Activated naive CD8-positive, alpha-beta T cell (primary cell): ENCODE measurements around the gene KIF19.

Source experiments
- H3K27ac Mint-ChIP-seq: one replicate; pipeline ENCODE4 v1.8.0; 2021; ENCODE audit warnings: mixed read lengths
- H3K27me3 Mint-ChIP-seq: one replicate; pipeline ENCODE4 v1.8.0; 2021; ENCODE audit warnings: mixed read lengths
- H3K36me3 Mint-ChIP-seq: one replicate; pipeline ENCODE4 v1.8.0; 2021; ENCODE audit warnings: mixed read lengths
- H3K4me1 Mint-ChIP-seq: one replicate; pipeline ENCODE4 v1.8.0; 2021; ENCODE audit warnings: low read depth, mixed read lengths
- H3K4me3 Mint-ChIP-seq: one replicate; pipeline ENCODE4 v1.8.0; 2021; ENCODE audit warnings: mild to moderate bottlenecking, mixed read lengths
- H3K9me3 Mint-ChIP-seq: one replicate; pipeline ENCODE4 v1.8.0; 2021; ENCODE audit warnings: low read depth, mixed read lengths

KIF19 gene

DNA sequence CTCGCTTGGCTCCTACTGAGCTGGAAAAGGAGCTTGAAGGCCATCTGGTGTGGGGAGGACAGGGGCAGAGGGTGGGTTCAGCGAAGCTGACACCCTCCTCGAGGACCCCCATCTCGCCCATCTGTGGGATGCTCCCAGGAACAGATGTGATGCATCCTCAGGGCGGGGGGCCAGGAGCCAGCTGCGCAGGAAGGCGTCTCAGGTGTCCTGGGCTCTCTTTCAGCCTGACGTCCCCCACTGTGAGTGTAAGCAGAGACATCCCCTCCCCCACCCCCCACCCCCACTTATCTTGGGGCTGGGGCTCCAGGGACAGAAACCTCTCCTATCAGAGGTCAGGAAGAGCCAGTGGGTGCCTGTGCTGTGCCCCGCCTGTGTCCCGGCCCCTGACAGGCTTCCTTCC lies 16.2 kb downstream of the KIF19 start:
- Mint-ChIP-seq H3K4me3 (no peak overlapping the region), H3K27ac (no peak overlapping the region), H3K9me3 (no peaks in the 10 kb centered on the region), H3K27me3 (no peaks in the 10 kb centered on the region), H3K4me1 (no peaks in the 10 kb centered on the region), H3K36me3 (no peaks in the 10 kb centered on the region)

- H3K27me3 Mint-ChIP-seq, result peaks cover 2% of the 10 kb centered on the region
- H3K4me1 Mint-ChIP-seq, result no peaks in the 10 kb centered on the region
- no peaks in the 10 kb centered on the region for H3K9me3 Mint-ChIP-seq
- no peak overlapping the region for H3K4me3 Mint-ChIP-seq
- no peak overlapping the region for H3K27ac Mint-ChIP-seq
- no peaks in the 10 kb centered on the region for H3K36me3 Mint-ChIP-seq
Observed at GRCh38 chr17:74343121-74343520, 17.1 kb downstream of the KIF19 start.

DNA sequence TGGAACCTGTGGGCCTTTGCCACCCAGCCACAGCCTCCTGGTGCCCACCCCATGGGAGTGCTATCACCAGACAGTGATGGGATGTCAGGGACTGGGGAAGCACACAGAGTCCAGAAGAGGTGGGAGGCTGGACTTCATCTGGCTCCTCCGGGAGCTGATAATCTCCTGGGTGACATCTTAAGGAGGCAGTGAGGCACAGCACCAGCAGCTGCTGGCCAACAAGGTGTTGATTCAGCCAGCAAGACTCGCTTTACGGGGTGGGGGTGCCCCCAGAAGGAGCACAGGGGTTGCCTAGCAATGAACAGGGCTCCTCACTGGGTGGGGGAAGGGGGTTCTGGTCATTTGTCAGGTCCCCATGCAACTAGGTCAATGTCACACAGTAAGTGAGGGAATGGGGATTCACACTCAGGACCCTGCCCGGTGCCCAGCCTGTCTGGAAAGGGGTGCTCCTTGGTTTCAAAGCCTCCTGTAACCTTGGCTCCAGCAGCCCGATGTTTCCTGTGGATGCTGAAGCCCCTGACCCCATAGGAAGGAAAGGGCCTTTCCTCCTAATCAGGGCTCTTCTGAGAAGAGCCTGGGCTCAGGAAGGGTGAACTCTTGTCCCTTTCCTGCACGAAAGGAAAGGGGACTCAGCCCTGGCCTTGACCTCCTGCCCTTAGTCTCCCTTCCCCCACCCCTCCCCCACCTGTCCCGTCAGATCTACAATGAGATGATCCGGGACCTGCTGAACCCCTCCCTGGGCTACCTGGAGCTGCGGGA lies 17.7 kb downstream of the KIF19 start:
- no peaks in the 10 kb centered on the region for H3K9me3 Mint-ChIP-seq
- H3K27ac Mint-ChIP-seq, result no peak overlapping the region
- H3K4me3 Mint-ChIP-seq, result no peak overlapping the region
- peaks cover 2% of the 10 kb centered on the region for H3K27me3 Mint-ChIP-seq
- H3K4me1 Mint-ChIP-seq, result no peaks in the 10 kb centered on the region
- no peaks in the 10 kb centered on the region for H3K36me3 Mint-ChIP-seq

DNA sequence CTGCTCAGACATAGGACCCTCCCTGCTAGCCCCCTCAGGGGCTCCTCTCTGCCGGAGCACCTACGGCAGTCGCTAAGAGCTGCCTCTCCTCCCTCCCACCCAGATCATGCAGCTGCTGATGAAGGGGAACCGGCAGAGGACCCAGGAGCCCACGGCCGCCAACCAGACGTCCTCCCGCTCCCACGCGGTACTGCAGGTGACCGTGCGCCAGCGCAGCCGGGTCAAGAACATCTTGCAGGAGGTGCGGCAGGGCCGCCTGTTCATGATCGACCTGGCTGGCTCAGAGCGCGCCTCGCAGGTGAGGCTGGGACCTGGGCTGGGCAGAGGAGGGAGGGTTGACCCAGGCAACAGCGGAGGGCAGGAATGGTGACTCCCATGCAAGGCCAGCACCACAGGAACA lies 18.6 kb downstream of the KIF19 start:
- Mint-ChIP-seq H3K27ac (no peak overlapping the region), H3K27me3 (peaks cover 2% of the 10 kb centered on the region), H3K9me3 (no peaks in the 10 kb centered on the region), H3K36me3 (no peaks in the 10 kb centered on the region), H3K4me3 (no peak overlapping the region), H3K4me1 (no peaks in the 10 kb centered on the region)

DNA sequence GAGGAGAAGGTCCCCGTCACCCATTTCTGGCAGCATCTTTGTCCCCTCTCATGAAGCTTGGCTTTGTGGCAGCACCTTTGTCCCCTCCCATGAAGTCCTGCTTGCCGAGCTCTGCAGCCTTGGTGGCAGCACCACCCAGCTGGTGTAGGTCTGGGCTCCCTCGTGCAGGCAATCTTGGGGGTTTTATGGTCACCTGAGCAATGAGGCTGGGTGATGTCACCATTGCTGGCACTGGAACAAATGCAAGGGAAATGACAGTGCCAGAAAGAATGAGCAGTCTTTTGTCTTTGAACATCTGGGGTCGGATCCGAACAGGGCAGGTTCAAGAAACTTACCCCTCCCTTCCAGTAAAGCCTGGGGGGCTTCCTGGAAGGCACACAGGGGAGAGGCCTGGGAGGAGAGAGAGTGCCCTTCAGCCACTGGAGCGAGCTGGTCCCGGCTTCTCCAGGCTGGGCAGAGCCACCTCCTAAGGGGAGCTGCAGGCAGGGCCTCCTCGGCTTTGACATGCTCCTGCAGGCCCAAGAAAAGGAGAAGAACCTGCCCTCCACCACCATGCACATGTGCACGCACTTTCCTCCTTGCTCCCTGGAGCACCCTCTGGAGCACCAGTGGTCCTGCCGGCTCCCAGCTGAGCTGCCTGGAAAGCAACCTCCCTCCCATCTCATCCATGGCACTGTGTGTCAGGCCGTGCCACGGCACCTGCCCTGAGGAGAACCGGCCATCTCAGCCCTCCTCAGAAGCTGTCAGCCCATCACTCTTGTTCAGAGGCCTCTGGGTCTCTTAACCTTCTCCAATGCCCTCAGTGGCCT lies 19.6 kb downstream of the KIF19 start:
- no peaks in the 10 kb centered on the region for H3K36me3 Mint-ChIP-seq
- H3K9me3 Mint-ChIP-seq, result no peaks in the 10 kb centered on the region
- H3K4me3 Mint-ChIP-seq, result no peak overlapping the region
- no peak overlapping the region for H3K27ac Mint-ChIP-seq
- peaks cover 4% of the 10 kb centered on the region for H3K27me3 Mint-ChIP-seq
- H3K4me1 Mint-ChIP-seq, result no peaks in the 10 kb centered on the region

GRCh38 chr17:74347646-74348045 lies 21.6 kb downstream of the KIF19 start:
- Mint-ChIP-seq H3K4me1 (no peaks in the 10 kb centered on the region), H3K27me3 (peaks cover 4% of the 10 kb centered on the region), H3K9me3 (no peaks in the 10 kb centered on the region), H3K27ac (no peak overlapping the region), H3K4me3 (no peak overlapping the region), H3K36me3 (no peaks in the 10 kb centered on the region)

- H3K27me3 Mint-ChIP-seq, result peaks cover 11% of the 10 kb centered on the region
- H3K9me3 Mint-ChIP-seq, result no peaks in the 10 kb centered on the region
- H3K27ac Mint-ChIP-seq, result no peak overlapping the region
- no peaks in the 10 kb centered on the region for H3K36me3 Mint-ChIP-seq
- H3K4me1 Mint-ChIP-seq, result peaks cover 6% of the 10 kb centered on the region
- H3K4me3 Mint-ChIP-seq, result no peak overlapping the region
Observed at GRCh38 chr17:74349120-74349519, 23.1 kb downstream of the KIF19 start.

- Mint-ChIP-seq H3K27ac (no peak overlapping the region), H3K36me3 (no peaks in the 10 kb centered on the region), H3K27me3 (peaks cover 14% of the 10 kb centered on the region)
Observed at GRCh38 chr17:74350486-74350885, 24.5 kb downstream of the KIF19 start.

GRCh38 chr17:74351552-74352210 lies 25.7 kb downstream of the KIF19 start:
- Mint-ChIP-seq H3K4me3 (no peak overlapping the region), H3K36me3 (no peaks in the 10 kb centered on the region), H3K9me3 (no peaks in the 10 kb centered on the region), H3K27me3 (peaks cover 18% of the 10 kb centered on the region), H3K4me1 (peaks cover 6% of the 10 kb centered on the region), H3K27ac (no peak overlapping the region)

More at GRCh38 chr17:74350486-74350885, 24.5 kb downstream of the KIF19 start:
- H3K4me1 Mint-ChIP-seq, result peaks cover 6% of the 10 kb centered on the region
- H3K9me3 Mint-ChIP-seq, result no peaks in the 10 kb centered on the region
- no peak overlapping the region for H3K4me3 Mint-ChIP-seq

- Mint-ChIP-seq H3K36me3 (no peaks in the 10 kb centered on the region), H3K27me3 (peaks cover 21% of the 10 kb centered on the region), H3K4me3 (no peak overlapping the region)
Observed at GRCh38 chr17:74353446-74354060, 27.5 kb downstream of the KIF19 start.

GRCh38 chr17:74354123-74354522 lies 28.1 kb downstream of the KIF19 start:
- H3K9me3 Mint-ChIP-seq, result no peaks in the 10 kb centered on the region
- no peak overlapping the region for H3K4me3 Mint-ChIP-seq
- peaks cover 11% of the 10 kb centered on the region for H3K4me1 Mint-ChIP-seq
- H3K27ac Mint-ChIP-seq, result no peak overlapping the region
- peaks cover 25% of the 10 kb centered on the region for H3K27me3 Mint-ChIP-seq
- no peaks in the 10 kb centered on the region for H3K36me3 Mint-ChIP-seq

More at GRCh38 chr17:74353446-74354060, 27.5 kb downstream of the KIF19 start:
- Mint-ChIP-seq H3K9me3 (no peaks in the 10 kb centered on the region), H3K4me1 (peaks cover 10% of the 10 kb centered on the region), H3K27ac (no peak overlapping the region)

DNA sequence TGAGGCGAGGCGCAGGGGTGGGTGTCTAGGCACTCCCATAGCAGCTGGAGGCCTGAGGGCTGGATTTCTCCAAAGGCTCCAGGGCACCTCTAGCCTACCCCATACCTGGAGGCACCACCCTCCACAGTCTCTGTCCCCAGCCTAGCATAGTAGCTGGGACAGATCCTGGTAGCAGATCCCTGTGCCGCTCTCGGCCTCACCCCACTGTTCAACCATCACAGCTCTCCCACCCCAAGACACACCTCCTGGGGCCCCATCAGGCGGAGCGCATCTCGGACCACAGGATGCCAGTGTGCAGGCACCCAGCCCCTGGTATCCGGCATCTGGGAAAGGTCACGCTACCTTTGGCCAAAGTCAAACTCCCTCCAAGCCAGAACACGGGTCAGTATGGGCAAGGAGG lies 28.5 kb downstream of the KIF19 start:
- no peak overlapping the region for H3K4me3 Mint-ChIP-seq
- H3K4me1 Mint-ChIP-seq, result peaks cover 11% of the 10 kb centered on the region
- peaks cover 26% of the 10 kb centered on the region for H3K27me3 Mint-ChIP-seq
- no peaks in the 10 kb centered on the region for H3K9me3 Mint-ChIP-seq
- H3K27ac Mint-ChIP-seq, result no peak overlapping the region
- no peaks in the 10 kb centered on the region for H3K36me3 Mint-ChIP-seq

DNA sequence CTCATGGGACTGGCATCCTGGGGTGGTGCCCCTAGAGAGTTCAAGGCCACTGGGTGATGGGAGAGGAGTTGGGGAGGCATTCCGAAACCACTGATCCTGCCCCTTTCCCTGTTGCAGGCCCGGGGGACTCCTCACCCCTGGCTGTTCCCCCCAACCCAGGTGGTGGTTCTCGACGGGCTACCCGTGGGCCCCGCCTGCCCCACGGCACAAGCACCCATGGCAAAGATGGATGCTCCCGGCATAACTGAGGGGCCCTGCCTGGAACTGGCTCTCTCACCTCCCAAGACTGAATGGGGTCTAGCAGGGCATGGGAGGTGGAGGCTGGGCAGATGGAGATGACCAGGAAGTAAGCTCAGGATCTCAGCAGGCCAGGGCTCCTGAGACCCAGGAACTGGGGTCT lies 29.0 kb downstream of the KIF19 start:
- H3K4me1 Mint-ChIP-seq, result peaks cover 11% of the 10 kb centered on the region

DNA sequence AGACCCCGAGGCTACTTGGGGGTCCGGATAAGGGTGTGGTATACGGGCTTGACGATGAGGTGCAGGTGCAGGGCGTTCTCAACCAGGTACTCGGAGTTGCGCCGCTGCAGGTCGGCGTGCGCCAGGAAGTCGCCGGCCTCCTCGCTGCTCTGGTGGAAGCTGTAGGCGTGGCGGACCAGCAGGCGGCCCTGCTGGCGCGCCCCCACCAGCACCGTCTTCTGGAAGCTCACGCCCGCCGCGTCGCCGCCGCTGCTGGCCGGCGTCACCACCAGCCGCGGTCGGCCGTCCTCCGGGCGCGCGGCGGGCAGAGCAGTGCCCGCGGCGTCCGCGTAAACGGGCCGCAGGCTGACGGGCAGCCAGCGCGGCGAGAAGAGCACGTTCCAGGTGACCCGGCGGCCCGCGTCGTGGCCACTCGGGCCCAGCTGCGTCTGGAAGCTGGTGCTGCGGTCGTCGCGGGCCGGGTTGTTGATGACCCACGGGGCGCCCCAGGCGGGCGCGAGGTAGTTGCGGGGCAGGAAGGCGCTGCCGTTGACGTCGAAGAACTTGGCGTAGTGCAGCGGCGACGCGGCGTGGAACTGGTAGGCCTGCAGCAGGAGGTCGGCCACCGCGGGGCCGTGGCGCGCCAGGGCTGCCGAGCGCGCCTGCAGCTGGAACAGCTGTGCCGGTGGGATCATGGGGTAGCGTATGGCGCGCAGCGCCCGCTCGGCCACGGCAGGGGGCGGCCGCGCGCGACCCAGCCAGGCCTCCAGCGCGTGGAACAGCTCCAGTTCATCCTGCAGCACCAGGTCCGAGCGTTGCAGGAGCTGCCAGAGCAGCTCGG lies 30.8 kb downstream of the KIF19 start:
- H3K9me3 Mint-ChIP-seq, result no peaks in the 10 kb centered on the region
- no peak overlapping the region for H3K4me3 Mint-ChIP-seq
- H3K27me3 Mint-ChIP-seq, result peaks cover 31% of the 10 kb centered on the region
- peaks cover 11% of the 10 kb centered on the region for H3K4me1 Mint-ChIP-seq
- H3K27ac Mint-ChIP-seq, result no peak overlapping the region
- H3K36me3 Mint-ChIP-seq, result no peaks in the 10 kb centered on the region

More for the DNA sequence above, 29.0 kb downstream of the KIF19 start:
- Mint-ChIP-seq H3K27me3 (peaks cover 25% of the 10 kb centered on the region), H3K9me3 (no peaks in the 10 kb centered on the region), H3K4me3 (no peak overlapping the region), H3K27ac (no peak overlapping the region), H3K36me3 (no peaks in the 10 kb centered on the region)
